MCF 10A (cell line): ENCODE results near the gene CPNE5. TPM values are rescaled to one million over a fixed set of nuclear protein-coding genes. Genes with fewer than 3 reads are reported as not detected.

ENCODE experiments used
- BruUV-seq: library from RNA; stranded (reverse); fragments of 400-500 nt; replicated peaks from 2 replicates; lab custom pipeline; 2021; lab: Mats Ljungman, UMichigan
- CTCF ChIA-PET: fragments of 300-600 bp; sonication (Branson Sonifier 250); formaldehyde crosslinking; extraction: SDS; loops from one replicate; lab custom pipeline; 2021; ENCODE audit warnings: antibody characterized with exemption, inconsistent platforms; lab: Yijun Ruan, JAX
- POLR2A ChIA-PET: fragments of 300-600, 350-650 bp; sonication (Branson Sonifier 250); formaldehyde crosslinking; extraction: SDS; loops from one replicate; lab custom pipeline; 2020; ENCODE audit warnings: antibody characterized with exemption, inconsistent platforms; lab: Yijun Ruan, JAX
- DNase-seq: peaks from one replicate; pipeline ENCODE4 v3.0.0-alpha.2; 2018; ENCODE audit not compliant: unreplicated experiment
- H3K27ac Mint-ChIP-seq: one replicate; pipeline ENCODE4 v1.8.0; 2022; ENCODE audit warnings: mild to moderate bottlenecking, low read depth, mixed read lengths; ENCODE audit not compliant: unreplicated experiment
- H3K27me3 Mint-ChIP-seq: one replicate; pipeline ENCODE4 v1.8.0; 2022; ENCODE audit warnings: mixed read lengths; ENCODE audit not compliant: insufficient read depth, unreplicated experiment
- H3K36me3 Mint-ChIP-seq: one replicate; pipeline ENCODE4 v1.8.0; 2022; ENCODE audit warnings: mild to moderate bottlenecking, moderate library complexity, mixed read lengths; ENCODE audit not compliant: insufficient read depth, unreplicated experiment
- H3K4me1 Mint-ChIP-seq: one replicate; pipeline ENCODE4 v1.8.0; 2022; ENCODE audit warnings: mixed read lengths; ENCODE audit not compliant: insufficient read depth, unreplicated experiment
- H3K4me3 Mint-ChIP-seq: one replicate; pipeline ENCODE4 v1.8.0; 2022; ENCODE audit warnings: mild to moderate bottlenecking, moderate library complexity, mixed read lengths; ENCODE audit not compliant: unreplicated experiment
- H3K9me3 Mint-ChIP-seq: one replicate; pipeline ENCODE4 v1.8.0; 2022; ENCODE audit warnings: mixed read lengths; ENCODE audit not compliant: unreplicated experiment
- intact Hi-C: fragments of 100-400 bp; cut with micrococcal nuclease; formaldehyde crosslinking; loops from 2 replicates; pipeline ENCODE4 v1.14.1; 2022
- total RNA-seq: library from RNA; stranded (reverse); gene quantifications from 2 replicates; pipeline ENCODE4 v1.2.3, GENCODE V29; 2022
- TF ChIP-seq, protein P1 (sequence below): fragments of 200-600 bp; IDR thresholded peaks from one replicate; pipeline ENCODE4 v1.8.0; 2022; ENCODE audit warnings: antibody characterized with exemption, mild to moderate bottlenecking; ENCODE audit not compliant: unreplicated experiment

CPNE5 gene
- total RNA-seq, 1 experiment from 2014 or later = not detected

DNA sequence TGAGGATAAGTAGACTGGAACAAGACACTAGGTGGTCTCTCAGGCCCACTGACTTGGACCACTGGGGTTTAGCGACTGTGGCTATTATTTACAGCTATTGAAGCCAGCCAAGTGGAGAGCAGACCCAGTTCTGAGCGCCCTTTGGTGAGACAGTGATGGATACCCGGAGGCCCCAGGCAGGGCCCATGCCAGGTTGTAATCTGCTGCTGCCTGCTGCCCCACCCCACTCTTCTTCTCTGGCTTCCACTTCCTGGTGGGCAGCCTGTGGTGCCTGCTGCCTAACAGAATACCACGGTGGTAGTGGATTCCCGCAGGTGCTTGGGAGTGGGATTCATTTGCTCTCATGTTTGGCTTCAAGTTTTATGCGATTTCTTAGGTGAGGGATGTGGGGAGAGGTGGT is 141.0 kb downstream of the CPNE5 start:
- TF ChIP-seq, protein P1, sequence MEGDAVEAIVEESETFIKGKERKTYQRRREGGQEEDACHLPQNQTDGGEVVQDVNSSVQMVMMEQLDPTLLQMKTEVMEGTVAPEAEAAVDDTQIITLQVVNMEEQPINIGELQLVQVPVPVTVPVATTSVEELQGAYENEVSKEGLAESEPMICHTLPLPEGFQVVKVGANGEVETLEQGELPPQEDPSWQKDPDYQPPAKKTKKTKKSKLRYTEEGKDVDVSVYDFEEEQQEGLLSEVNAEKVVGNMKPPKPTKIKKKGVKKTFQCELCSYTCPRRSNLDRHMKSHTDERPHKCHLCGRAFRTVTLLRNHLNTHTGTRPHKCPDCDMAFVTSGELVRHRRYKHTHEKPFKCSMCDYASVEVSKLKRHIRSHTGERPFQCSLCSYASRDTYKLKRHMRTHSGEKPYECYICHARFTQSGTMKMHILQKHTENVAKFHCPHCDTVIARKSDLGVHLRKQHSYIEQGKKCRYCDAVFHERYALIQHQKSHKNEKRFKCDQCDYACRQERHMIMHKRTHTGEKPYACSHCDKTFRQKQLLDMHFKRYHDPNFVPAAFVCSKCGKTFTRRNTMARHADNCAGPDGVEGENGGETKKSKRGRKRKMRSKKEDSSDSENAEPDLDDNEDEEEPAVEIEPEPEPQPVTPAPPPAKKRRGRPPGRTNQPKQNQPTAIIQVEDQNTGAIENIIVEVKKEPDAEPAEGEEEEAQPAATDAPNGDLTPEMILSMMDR = no peak
- peaks cover 19% of the 10 kb centered on the region for H3K4me1 Mint-ChIP-seq
- intact Hi-C loops = no loop called here
- peaks cover 10% of the 10 kb centered on the region for H3K9me3 Mint-ChIP-seq
- ChIA-PET CTCF (no interaction called here), POLR2A (no interaction called here)
- DNase-seq = no peak
- H3K36me3 Mint-ChIP-seq = no peaks in the 10 kb centered on the region
- no TSS peak for BruUV-seq
- no peak overlapping the region for H3K27ac Mint-ChIP-seq
- H3K4me3 Mint-ChIP-seq = no peak overlapping the region
- no peaks in the 10 kb centered on the region for H3K27me3 Mint-ChIP-seq

DNA sequence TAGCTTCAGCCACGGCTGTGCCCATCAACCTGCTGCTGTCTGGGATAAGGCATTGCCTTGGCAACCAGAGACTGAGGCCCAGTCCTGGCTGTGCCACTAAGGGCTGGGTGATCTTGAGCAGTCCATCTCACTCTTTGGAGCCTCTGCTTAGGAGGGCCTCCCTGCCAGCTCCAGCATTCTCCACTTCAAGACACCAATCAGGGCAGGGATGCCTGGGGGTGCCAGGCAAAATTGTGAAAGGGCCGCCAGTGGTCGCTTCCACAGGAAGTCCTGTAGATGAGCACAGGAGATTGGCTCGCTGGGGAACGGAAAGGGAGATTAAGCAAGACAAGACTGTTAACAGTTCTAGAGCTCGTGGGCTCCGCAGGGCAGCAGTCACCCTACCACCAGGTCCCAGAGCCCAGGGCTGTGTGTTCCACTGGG is 141.8 kb downstream of the CPNE5 start, which contains the start of gene RAB44:
RAB44 (plus strand) TSS at position 346 of the 423 bp plus-strand sequence. CDS start 6,410 bp downstream, outside the sequence.
- ChIA-PET POLR2A (no interaction called here), CTCF (interaction anchor here (0.6 to 1.0 kb wide), 2 partner anchors 14 to 25 kb away, joined by 3 to 4 read pairs; no protein-coding TSS in a partner anchor)
- H3K27ac Mint-ChIP-seq = no peak within 1 kb of the TSS
- no peak for DNase-seq
- intact Hi-C loops = no loop called here
- BruUV-seq = no TSS peak
- no peaks in the 10 kb centered on the region for H3K27me3 Mint-ChIP-seq
- no peak within 1 kb of the TSS for H3K4me3 Mint-ChIP-seq
- TF ChIP-seq, protein P1 = no peak
- H3K36me3 Mint-ChIP-seq = no peaks in the 10 kb centered on the region
- H3K9me3 Mint-ChIP-seq = peaks cover 10% of the 10 kb centered on the region
- peaks cover 26% of the 10 kb centered on the region for H3K4me1 Mint-ChIP-seq

DNA sequence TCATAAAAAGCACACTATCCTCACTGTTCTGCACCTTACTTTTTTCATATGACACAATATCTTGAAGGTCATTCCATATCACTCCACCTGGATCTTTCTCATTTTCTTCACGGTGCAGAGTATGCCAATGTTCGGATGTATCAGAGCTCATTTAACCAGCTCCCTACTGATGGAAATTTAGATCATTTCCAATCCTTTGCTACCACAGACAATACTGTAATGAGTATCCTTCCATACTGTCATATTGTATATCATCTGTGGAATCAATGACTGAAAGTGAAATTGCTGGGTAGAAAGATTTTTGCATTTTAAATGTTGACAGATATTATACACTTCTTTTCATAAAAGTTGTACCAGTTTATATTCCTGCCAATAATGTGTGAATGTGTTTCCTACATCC is 143.8 kb downstream of the CPNE5 start:
- intact Hi-C loops = no loop called here
- H3K27me3 Mint-ChIP-seq = no peaks in the 10 kb centered on the region
- BruUV-seq = no TSS peak
- ChIA-PET CTCF (interaction anchor here (0.7 kb wide), 1 partner anchor 71 kb away, joined by 3 read pairs; no protein-coding TSS in a partner anchor), POLR2A (interaction anchor here (0.6 to 1.6 kb wide), 3 partner anchors 12 to 59 kb away, joined by 3 to 4 read pairs (median 4); partner anchors contain the start of gene CDKN1A)
- no peaks in the 10 kb centered on the region for H3K36me3 Mint-ChIP-seq
- no peak overlapping the region for H3K27ac Mint-ChIP-seq
- TF ChIP-seq, protein P1 = no peak
- H3K9me3 Mint-ChIP-seq = peaks cover 10% of the 10 kb centered on the region
- H3K4me1 Mint-ChIP-seq = peaks cover 25% of the 10 kb centered on the region
- DNase-seq = no peak
- H3K4me3 Mint-ChIP-seq = no peak overlapping the region

DNA sequence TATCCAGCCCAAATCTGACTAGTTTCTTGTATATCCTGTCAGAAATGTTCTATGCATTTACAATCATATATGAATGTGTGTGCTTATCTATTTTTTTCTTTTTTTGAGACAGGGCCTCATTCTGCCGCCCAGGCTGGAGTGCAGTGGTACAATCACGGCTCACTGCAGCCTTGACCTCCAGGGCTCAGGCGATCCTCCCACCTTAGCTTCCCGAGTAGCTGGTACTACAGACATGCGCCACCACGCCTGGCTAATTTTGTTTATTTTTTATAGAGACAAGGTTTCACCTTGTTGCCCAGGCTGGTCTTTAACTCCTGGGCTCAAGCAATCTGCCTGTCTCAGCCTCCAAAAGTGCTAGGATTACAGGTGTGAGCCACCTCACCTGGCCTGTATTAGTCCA is 144.6 kb downstream of the CPNE5 start:
- ChIA-PET POLR2A (interaction anchor here (0.6 to 1.6 kb wide), 3 partner anchors 11 to 24 kb away, joined by 3 to 4 read pairs (median 3); partner anchors contain the start of gene CDKN1A), CTCF (no interaction called here)
- TF ChIP-seq, protein P1 = no peak
- H3K27ac Mint-ChIP-seq = no peak overlapping the region
- intact Hi-C loops = no loop called here
- no TSS peak for BruUV-seq
- peaks cover 10% of the 10 kb centered on the region for H3K9me3 Mint-ChIP-seq
- H3K4me3 Mint-ChIP-seq = no peak overlapping the region
- peaks cover under 1% of the 10 kb centered on the region for H3K36me3 Mint-ChIP-seq
- no peak for DNase-seq
- H3K27me3 Mint-ChIP-seq = no peaks in the 10 kb centered on the region
- peaks cover 25% of the 10 kb centered on the region for H3K4me1 Mint-ChIP-seq
